ENCODE results near the gene SEC31A. TPM values are rescaled to one million over a fixed set of nuclear protein-coding genes. Genes with fewer than 3 reads are reported as not detected.

The SEC31A gene
- polyA plus RNA-seq, 1 of the 3 experiments (the other 2 are of a cell fraction), result 147 TPM

- H3K27ac ChIP-seq (ENCODE audit: low read depth in 2 of 2, low read length in 1 of 2), result no peak overlapping the region
- H3K4me3 ChIP-seq (ENCODE audit: low read depth in 2 of 2, low read length in 1 of 2), result no peak overlapping the region
- H3K27me3 ChIP-seq (ENCODE audit: insufficient read depth), result no peaks in the 10 kb centered on the region
- H3K36me3 ChIP-seq (replicated peaks in 1 of 2; ENCODE audit: control insufficient read depth in 1 of 2, insufficient read depth in 2 of 2, low read length in 1 of 2), result no peaks in the 10 kb centered on the region
- peaks cover 3% of the 10 kb centered on the region; the same call in 1 of the 2 replicates for H3K79me2 ChIP-seq (ENCODE audit: insufficient read depth)
- H3K9me3 ChIP-seq, result no peaks in the 10 kb centered on the region
- no peaks in the 10 kb centered on the region for H3K9me2 ChIP-seq
- TF ChIP-seq RFX5 (IDR thresholded peaks at IDR 0.05; ENCODE audit: low read length) (no peak), CHD2 (IDR thresholded peaks at IDR 0.05; ENCODE audit: low read length, partially characterized antibody) (no peak), JUND (IDR thresholded peaks at IDR 0.05) (no peak), NFIC (IDR thresholded peaks at IDR 0.05; ENCODE audit: borderline replicate concordance) (no peak), TEAD4 (IDR thresholded peaks at IDR 0.05; ENCODE audit: borderline replicate concordance, insufficient read depth) (no peak), RCOR1 (IDR thresholded peaks at IDR 0.05; ENCODE audit: low read length) (no peak), GABPA (IDR thresholded peaks at IDR 0.05; ENCODE audit: low read depth) (no peak), NRF1 (IDR thresholded peaks at IDR 0.05; ENCODE audit: low read depth, low read length) (no peak), MEF2A (IDR thresholded peaks at IDR 0.05; ENCODE audit: borderline replicate concordance, low read depth) (no peak), GATA2 (CRISPR knock-in tag; IDR thresholded peaks at IDR 0.05) (no peak), ELF1 (IDR thresholded peaks at IDR 0.05) (no peak), TCF12 (IDR thresholded peaks at IDR 0.05) (no peak), SIN3A (IDR thresholded peaks at IDR 0.05; ENCODE audit: borderline replicate concordance, low read depth, low read length) (no peak)
- TF ChIP-seq, protein P1, sequence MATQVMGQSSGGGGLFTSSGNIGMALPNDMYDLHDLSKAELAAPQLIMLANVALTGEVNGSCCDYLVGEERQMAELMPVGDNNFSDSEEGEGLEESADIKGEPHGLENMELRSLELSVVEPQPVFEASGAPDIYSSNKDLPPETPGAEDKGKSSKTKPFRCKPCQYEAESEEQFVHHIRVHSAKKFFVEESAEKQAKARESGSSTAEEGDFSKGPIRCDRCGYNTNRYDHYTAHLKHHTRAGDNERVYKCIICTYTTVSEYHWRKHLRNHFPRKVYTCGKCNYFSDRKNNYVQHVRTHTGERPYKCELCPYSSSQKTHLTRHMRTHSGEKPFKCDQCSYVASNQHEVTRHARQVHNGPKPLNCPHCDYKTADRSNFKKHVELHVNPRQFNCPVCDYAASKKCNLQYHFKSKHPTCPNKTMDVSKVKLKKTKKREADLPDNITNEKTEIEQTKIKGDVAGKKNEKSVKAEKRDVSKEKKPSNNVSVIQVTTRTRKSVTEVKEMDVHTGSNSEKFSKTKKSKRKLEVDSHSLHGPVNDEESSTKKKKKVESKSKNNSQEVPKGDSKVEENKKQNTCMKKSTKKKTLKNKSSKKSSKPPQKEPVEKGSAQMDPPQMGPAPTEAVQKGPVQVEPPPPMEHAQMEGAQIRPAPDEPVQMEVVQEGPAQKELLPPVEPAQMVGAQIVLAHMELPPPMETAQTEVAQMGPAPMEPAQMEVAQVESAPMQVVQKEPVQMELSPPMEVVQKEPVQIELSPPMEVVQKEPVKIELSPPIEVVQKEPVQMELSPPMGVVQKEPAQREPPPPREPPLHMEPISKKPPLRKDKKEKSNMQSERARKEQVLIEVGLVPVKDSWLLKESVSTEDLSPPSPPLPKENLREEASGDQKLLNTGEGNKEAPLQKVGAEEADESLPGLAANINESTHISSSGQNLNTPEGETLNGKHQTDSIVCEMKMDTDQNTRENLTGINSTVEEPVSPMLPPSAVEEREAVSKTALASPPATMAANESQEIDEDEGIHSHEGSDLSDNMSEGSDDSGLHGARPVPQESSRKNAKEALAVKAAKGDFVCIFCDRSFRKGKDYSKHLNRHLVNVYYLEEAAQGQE (IDR thresholded peaks at IDR 0.05; ENCODE audit: low read depth, low read length), result no peak
- TF ChIP-seq, protein P2, sequence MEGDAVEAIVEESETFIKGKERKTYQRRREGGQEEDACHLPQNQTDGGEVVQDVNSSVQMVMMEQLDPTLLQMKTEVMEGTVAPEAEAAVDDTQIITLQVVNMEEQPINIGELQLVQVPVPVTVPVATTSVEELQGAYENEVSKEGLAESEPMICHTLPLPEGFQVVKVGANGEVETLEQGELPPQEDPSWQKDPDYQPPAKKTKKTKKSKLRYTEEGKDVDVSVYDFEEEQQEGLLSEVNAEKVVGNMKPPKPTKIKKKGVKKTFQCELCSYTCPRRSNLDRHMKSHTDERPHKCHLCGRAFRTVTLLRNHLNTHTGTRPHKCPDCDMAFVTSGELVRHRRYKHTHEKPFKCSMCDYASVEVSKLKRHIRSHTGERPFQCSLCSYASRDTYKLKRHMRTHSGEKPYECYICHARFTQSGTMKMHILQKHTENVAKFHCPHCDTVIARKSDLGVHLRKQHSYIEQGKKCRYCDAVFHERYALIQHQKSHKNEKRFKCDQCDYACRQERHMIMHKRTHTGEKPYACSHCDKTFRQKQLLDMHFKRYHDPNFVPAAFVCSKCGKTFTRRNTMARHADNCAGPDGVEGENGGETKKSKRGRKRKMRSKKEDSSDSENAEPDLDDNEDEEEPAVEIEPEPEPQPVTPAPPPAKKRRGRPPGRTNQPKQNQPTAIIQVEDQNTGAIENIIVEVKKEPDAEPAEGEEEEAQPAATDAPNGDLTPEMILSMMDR (IDR thresholded peaks at IDR 0.05), result no peak
- TF ChIP-seq, protein P3, sequence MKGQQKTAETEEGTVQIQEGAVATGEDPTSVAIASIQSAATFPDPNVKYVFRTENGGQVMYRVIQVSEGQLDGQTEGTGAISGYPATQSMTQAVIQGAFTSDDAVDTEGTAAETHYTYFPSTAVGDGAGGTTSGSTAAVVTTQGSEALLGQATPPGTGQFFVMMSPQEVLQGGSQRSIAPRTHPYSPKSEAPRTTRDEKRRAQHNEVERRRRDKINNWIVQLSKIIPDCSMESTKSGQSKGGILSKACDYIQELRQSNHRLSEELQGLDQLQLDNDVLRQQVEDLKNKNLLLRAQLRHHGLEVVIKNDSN (IDR thresholded peaks at IDR 0.05; ENCODE audit: borderline replicate concordance, low read depth), result no peak
- TF ChIP-seq, protein P4, sequence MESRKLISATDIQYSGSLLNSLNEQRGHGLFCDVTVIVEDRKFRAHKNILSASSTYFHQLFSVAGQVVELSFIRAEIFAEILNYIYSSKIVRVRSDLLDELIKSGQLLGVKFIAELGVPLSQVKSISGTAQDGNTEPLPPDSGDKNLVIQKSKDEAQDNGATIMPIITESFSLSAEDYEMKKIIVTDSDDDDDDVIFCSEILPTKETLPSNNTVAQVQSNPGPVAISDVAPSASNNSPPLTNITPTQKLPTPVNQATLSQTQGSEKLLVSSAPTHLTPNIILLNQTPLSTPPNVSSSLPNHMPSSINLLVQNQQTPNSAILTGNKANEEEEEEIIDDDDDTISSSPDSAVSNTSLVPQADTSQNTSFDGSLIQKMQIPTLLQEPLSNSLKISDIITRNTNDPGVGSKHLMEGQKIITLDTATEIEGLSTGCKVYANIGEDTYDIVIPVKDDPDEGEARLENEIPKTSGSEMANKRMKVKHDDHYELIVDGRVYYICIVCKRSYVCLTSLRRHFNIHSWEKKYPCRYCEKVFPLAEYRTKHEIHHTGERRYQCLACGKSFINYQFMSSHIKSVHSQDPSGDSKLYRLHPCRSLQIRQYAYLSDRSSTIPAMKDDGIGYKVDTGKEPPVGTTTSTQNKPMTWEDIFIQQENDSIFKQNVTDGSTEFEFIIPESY (IDR thresholded peaks at IDR 0.05; ENCODE audit: borderline replicate concordance, low read depth), result no peak
- TF ChIP-seq, protein P5, sequence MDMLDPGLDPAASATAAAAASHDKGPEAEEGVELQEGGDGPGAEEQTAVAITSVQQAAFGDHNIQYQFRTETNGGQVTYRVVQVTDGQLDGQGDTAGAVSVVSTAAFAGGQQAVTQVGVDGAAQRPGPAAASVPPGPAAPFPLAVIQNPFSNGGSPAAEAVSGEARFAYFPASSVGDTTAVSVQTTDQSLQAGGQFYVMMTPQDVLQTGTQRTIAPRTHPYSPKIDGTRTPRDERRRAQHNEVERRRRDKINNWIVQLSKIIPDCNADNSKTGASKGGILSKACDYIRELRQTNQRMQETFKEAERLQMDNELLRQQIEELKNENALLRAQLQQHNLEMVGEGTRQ (IDR thresholded peaks at IDR 0.05; ENCODE audit: borderline replicate concordance, low read depth, low read length), result no peak
- no peak for DNase-seq
- H2AFZ ChIP-seq (ENCODE audit: low read depth), result no peak overlapping the region
- no peak overlapping the region for H3K9ac ChIP-seq
- WGBS (ENCODE audit: low lambda C conversion rate), result 57% methylated on average over 2 of the region's 2 CpGs
- CTCF ChIA-PET, result interaction anchor here (0.6 to 9.1 kb wide), 7 partner anchors 26 to 341 kb away, joined by 3 to 89 read pairs (median 3); no protein-coding TSS in a partner anchor
- POLR2A ChIA-PET, result no interaction called here
- H4K20me1 ChIP-seq (ENCODE audit: insufficient read depth), result no peaks in the 10 kb centered on the region
- no peak overlapping the region for H3K4me2 ChIP-seq
- H3F3A ChIP-seq (replicated peaks; ENCODE audit: insufficient read depth), result peaks cover 5% of the 10 kb centered on the region
- H3K4me1 ChIP-seq (ENCODE audit: control insufficient read depth in 1 of 2, insufficient read depth in 2 of 2, low read depth in 1 of 2, low read length in 1 of 2), result peaks cover 0 to 5% of the 10 kb centered on the region in 2 experiments; a peak in 1 of 4 replicates
Observed at GRCh38 chr4:82802911-82803310, 88.0 kb downstream of the SEC31A start.

Data from SK-N-SH (cell line).